Measurements from ENCODE around the gene C14orf180. TPM values are rescaled to one million over a fixed set of nuclear protein-coding genes. Genes with fewer than 3 reads are reported as not detected.

C14orf180 gene
- total RNA-seq, 1 donor from 2014 or later = 0.14 TPM

- Histone ChIP-seq H3K27me3 (peaks cover 40% of the 10 kb centered on the region), H3K4me3 (no peak overlapping the region), H3K9me3 (no peaks in the 10 kb centered on the region), H3K27ac (no peak overlapping the region), H3K4me1 (no peaks in the 10 kb centered on the region), H3K36me3 (no peaks in the 10 kb centered on the region)
- ATAC-seq = no peak
- no peak for DNase-seq
- intact Hi-C loops (cut with DNase I) = loop anchor here (10.0 kb wide), 1 partner anchor 433 kb away; the partner anchor contains the start of gene KIF26A
- no peak for TF ChIP-seq CTCF (IDR thresholded peaks at IDR 0.05)
These were observed 12.2 kb upstream of the C14orf180 start for GRCh38 chr14:104567141-104567956.

- Histone ChIP-seq H3K4me3 (no peak overlapping the region), H3K9me3 (no peaks in the 10 kb centered on the region), H3K27me3 (peaks cover 40% of the 10 kb centered on the region), H3K36me3 (no peaks in the 10 kb centered on the region), H3K4me1 (no peaks in the 10 kb centered on the region), H3K27ac (no peak overlapping the region)
- TF ChIP-seq CTCF (IDR thresholded peaks at IDR 0.05) = no peak
- intact Hi-C loops (cut with DNase I) = loop anchor here (10.0 kb wide), 1 partner anchor 433 kb away; the partner anchor contains the start of gene KIF26A
- DNase-seq (no peak), ATAC-seq (no peak)
These were observed 11.7 kb upstream of the C14orf180 start for GRCh38 chr14:104567957-104568225.

GRCh38 chr14:104568620-104569019, 10.9 kb upstream of the C14orf180 start:
- Histone ChIP-seq H3K27me3 (peaks cover 40% of the 10 kb centered on the region), H3K4me3 (no peak overlapping the region), H3K36me3 (no peaks in the 10 kb centered on the region), H3K9me3 (no peaks in the 10 kb centered on the region), H3K27ac (no peak overlapping the region), H3K4me1 (no peaks in the 10 kb centered on the region)
- ATAC-seq = no peak
- intact Hi-C loops (cut with DNase I) = loop anchor here (10.0 kb wide), 1 partner anchor 434 kb away; the partner anchor contains the start of gene KIF26A
- no peak for TF ChIP-seq CTCF (IDR thresholded peaks at IDR 0.05)
- no peak for DNase-seq

- no peak overlapping the region for H3K4me3 ChIP-seq
- DNase-seq (no peak), ATAC-seq (no peak)
- H3K9me3 ChIP-seq = no peaks in the 10 kb centered on the region
- peaks cover 35% of the 10 kb centered on the region for H3K27me3 ChIP-seq
- no peaks in the 10 kb centered on the region for H3K4me1 ChIP-seq
- H3K27ac ChIP-seq = no peak overlapping the region
- H3K36me3 ChIP-seq = no peaks in the 10 kb centered on the region
- TF ChIP-seq CTCF (IDR thresholded peaks at IDR 0.05) = no peak
- intact Hi-C loops (cut with DNase I) = loop anchor here (10.0 kb wide), 1 partner anchor 435 kb away; the partner anchor contains the start of gene KIF26A
These were observed 10.1 kb upstream of the C14orf180 start for GRCh38 chr14:104569435-104569834.

GRCh38 chr14:104571246-104571645, 8.3 kb upstream of the C14orf180 start:
- Histone ChIP-seq H3K27me3 (peaks cover 17% of the 10 kb centered on the region), H3K9me3 (no peaks in the 10 kb centered on the region), H3K4me1 (no peaks in the 10 kb centered on the region), H3K36me3 (no peaks in the 10 kb centered on the region), H3K27ac (no peak overlapping the region), H3K4me3 (no peak overlapping the region)
- no peak for DNase-seq
- no peak for ATAC-seq
- TF ChIP-seq CTCF (IDR thresholded peaks at IDR 0.05) = no peak
- intact Hi-C loops (cut with DNase I) = no loop called here
